SK-N-DZ (cell line): ENCODE measurements around the gene TMEM132D.

Experiments used
- DNase-seq: peaks from one replicate; pipeline ENCODE4 v3.0.0-alpha.2; 2015; ENCODE audit warnings: low spot score

TMEM132D gene

DNA sequence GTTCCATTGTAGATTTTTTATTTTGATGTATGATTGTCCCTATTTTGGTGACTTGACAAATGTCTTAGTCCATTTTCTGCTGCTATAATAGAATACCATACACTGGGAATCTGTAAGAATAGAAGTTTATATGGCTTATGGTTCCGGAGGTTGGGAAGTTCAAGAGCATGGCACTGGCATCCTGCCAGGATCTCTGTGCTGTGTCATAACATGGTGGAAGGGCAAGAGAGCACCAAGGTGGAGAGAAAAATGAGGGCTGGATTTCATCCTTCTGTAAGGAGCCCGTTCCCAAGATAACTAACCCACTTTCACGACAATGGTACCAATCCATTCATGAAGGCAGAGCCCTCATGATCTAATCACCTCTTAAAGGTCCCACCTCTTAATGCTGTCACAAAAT is 176.7 kb downstream of the TMEM132D start:
- DNase-seq: no peak

DNA sequence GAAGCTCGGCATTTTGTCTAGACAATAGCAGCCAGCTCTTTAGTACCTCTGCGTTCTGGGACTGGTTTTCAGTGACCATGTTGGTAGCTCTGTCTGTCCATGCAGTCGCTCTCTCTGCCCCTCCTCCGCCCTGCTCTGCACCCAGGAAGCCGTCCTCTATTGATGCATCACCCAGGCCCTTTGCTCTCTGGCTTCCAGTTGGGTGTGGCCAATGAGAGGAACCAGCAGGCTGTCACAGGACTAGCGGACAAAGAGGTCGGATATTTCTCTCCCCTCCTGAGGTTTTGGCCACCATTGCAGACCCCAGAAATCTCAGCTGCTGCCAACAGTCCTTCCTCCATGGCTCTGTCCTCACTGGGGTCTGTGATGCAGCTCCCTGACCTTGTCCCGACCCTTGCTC is 180.6 kb downstream of the TMEM132D start:
- no peak for DNase-seq

DNA sequence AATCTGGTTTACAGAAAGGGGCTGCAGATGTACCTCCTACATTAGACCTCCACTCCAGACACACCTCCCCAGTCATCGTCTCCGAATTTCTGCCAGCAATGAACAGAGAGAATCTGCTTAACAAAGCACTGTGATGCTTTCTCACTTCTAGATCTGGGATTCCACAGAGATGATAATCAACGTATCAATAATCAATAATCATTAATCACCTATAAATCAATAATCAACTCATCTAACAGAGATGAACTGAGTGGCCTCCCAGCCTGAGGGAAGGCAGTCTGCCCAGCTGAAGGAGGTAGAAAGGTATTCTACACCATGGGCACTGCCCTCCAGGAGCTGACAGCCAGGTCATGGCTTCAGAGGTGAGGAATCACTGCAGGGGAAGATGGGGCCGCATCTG is 183.2 kb downstream of the TMEM132D start:
- DNase-seq: no peak

DNA sequence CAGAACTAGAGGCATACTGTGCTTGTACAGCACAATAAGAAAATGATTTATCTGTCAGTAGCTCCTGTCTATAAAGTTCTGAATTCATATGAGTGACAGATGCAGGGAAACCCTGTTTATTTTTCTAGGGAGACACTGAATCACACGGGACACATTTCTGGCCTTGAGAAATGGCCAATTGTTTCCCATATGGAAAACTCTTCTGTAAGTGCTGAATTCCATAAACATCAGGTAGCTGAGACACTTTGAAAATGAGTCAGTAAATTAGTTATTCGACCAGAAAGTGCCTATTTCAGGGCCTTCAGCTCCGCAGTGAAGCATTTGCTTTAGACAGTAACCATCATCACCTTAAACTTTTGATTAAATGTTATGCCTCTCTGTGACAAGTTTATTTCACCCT is 184.4 kb downstream of the TMEM132D start:
- no peak for DNase-seq

DNA sequence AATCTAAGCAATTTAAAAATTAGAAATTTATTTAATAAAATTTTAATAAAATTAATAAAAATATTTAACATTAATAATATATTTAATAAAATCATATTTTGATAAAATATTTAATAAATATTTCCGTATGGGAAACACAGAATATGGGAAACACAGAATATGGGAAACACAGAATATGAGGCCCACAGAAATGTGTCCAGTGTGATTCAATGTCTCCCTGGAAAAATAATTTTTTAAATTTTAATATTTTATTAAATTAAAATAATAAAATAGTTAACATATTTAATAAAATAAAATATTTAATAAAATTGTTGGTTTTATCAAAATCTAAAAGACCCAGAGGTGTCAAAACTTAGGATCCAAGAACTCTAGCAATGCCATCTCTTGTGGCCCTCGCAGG is 186.4 kb downstream of the TMEM132D start:
- no peak for DNase-seq

DNA sequence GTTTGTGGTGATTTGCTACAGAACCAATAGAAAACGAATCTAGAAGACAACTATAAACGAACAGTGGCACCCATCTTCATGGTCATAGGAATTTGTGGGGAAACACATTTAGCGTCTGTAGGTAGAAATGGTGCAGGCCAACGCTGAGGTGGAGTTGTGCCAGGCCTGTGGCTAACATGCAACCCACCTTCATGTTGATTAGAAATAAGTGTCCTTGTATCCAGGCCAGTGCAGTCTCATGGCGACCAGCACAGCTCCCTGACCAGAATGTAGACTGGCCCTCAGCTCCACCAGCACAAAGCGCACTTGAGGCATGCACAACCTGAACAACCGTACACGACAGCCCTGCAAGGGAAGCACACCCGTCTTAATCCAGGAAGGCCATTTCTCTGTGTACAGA is 187.0 kb downstream of the TMEM132D start:
- DNase-seq: no peak

DNA sequence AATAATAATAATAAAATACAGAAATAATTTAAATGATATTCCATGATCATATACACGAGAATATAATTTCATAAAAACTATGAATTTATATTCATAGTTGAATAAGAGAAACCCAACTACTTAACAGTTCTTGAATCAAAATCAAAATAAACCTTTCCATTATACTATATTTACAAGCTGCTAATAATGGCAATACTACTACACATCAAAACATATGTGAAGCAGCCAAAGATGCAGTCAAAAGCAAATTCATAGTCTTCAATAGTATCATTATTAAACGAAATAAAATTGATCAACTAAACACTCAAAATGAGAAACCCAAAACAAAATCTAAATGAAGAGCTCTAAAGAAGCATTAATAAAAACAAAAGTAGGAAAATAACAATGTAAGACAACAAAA is 197.1 kb downstream of the TMEM132D start:
- no peak for DNase-seq

DNA sequence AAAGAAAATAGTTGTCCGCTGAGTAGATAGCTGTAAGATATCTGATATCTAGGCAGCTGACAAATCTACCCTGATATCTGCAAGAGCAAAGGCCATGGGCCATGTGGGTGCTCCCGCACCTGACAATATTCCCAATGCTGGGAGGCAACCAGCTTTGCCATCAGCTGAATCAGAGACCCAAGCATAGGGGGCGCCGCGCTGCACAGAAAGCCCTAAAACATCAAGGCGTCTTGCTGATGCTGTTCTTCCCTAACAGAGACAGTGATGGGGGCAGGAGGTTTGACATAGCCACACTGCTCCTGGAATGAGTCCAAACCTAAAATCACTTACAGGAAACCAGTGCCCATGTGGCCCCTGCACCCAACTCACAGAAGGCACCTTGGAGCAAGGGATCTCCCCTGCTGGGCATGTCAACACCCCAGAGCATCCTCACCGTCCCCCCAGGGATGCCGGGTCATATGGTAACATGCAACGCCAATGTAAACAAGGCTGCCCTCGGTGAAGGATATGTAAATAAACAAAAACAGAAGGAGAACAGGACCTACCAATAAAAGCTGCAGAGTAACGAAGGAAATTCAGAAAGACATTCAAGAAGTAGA is 199.5 kb downstream of the TMEM132D start:
- no peak for DNase-seq

DNA sequence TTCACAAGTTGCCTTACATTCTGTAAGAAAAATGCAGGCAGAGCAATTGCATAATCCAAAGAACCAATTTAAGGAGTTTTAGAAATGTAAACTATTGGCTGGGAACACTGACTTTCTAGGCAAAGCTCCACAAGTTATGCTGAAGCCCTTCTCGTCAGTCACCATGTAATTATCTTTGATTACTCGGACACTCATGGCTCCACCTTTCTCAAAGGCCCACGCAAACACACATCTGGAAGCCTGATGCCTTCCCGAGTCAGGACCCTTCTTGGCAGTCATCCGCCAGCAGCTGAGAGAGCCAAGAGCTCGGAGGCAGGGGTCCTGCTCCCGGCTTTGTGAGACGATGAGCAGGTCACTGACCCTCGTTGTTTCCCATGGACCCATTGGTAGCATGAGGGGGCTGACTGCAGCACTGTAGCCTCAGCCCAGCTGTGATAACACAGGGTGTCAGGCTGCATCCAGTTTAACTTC is 202.2 kb downstream of the TMEM132D start:
- no peak for DNase-seq

DNA sequence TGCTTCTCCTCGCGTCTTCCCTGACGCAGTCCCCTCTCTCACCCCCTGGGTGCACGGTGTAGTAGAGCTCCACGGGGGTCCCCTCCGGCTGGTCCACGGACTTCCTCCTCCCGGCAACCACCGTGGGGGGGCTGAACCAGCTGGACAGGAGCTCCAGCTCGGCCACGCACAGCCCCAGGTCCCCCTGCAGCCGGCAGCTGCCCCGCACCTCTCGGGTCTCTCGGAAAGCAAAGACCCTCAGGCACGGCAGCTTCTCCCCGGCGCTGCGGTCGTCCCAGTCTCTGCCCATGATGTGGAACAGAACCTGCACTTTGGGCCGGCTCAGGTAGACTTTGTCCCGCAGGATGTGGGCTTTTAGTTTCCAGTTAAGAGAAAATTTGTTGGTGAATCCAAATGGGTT is 203.8 kb downstream of the TMEM132D start:
- no peak for DNase-seq

DNA sequence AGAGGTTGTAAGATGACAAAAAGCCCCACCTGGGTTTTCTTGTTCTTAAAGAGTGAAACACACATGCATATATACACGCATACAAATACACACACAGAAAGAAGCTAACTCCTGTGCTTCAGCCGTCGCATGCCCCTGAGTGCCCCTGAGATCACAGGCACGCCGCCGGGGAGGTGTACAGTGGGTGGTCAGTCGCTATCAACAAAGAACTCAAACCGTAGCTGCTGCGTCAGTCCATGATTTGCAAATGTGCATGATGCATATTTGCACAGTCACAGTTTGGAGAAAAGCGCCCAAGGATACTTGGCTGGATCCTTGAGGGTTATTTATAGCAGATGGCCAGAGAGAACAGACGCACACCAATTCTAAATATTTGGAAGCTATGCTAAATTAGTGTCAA is 206.9 kb downstream of the TMEM132D start:
- no peak for DNase-seq

DNA sequence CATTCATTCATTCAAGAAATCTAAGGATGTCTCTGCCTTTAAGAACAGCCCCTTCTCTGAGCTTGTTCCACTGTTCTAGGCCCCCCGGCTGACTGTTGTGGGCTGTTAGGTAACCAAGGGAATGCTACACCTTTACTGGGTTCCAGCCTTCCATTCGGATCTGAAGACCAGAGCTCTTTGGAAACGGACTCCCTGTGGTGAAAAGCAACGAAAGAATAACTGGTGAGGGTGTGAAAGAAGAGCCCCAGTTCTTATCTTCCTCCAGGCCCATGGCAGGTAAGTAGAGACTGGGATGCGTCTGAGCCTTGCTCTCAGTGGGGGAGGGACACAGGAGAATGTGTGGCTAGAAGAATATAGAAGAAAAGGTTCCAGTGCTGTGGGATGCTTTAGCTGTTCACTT is 207.4 kb downstream of the TMEM132D start:
- no peak for DNase-seq

DNA sequence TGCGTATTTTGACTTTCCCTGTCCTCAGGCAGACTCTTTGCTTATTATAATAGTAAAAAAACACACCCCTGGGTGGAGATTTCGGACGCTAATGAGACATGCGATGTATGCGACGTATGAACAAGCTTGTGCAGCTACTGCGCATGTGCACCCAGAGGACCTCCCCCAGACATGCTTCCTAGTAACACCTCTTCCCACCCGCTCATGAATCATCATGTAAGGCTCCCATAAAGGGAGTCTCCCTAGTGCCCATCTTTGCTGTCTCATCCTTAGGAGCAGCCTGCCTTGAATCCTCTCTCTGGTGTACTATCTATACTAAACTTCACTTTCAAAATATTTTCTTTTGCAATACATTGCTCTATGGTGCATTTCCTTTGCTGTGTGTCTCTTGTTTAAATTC is 210.1 kb downstream of the TMEM132D start:
- DNase-seq: no peak

DNA sequence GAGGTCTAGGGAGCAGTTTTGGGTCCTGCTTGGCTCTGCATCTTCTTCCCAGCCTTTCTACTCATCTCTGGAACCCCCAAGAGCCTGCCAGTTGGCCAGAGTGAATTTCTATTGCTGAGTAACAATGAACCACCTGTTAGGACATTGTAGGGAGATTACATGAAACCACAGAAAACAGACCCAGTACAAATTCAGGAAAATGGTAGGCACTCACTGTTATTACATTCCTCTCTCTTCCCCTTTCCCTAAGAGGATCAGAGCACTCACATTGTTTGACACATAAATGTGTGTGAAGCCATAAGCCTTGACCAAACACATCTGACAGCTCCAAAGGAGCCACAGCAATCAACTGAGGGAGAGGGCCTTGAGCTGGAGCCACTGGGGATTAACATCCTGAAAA is 216.1 kb downstream of the TMEM132D start:
- DNase-seq: no peak

DNA sequence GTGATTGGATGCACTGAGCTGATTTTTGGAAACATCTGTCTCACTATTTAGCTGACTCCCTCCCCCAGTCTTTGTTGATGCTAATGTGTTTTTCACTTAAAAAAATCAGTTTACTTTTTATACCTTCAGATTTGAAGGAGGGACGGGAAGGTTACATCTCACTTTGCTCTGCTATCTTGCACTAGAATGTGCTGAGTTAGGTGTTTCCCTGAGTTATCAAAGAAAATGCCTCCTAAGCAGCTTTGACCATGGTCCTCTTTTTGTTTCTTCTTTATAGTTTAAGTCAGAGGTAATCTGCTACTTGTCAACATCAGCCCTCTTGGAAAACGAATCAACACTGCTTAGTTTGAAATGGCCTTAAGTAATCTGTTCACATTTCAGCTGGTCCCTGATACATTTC is 222.0 kb downstream of the TMEM132D start:
- no peak for DNase-seq

DNA sequence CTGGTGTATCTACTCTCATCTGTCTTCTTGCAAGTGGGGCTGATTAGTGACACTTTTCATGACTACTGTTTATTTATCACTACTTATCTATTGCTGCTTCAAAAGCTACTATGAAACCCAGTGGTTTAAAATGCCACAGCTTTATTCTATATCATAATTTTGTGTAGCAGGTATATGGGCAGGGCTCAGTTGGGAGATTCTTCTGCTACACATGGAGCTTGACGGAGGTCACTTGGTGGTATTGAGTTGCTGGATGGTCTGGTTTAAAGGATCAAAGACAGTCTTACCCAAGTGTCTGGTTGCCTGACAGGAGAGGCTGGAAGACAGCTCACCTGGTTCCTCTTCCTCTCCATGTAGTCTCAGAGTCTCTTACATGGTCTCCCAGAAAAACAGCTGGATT is 222.7 kb downstream of the TMEM132D start:
- no peak for DNase-seq

DNA sequence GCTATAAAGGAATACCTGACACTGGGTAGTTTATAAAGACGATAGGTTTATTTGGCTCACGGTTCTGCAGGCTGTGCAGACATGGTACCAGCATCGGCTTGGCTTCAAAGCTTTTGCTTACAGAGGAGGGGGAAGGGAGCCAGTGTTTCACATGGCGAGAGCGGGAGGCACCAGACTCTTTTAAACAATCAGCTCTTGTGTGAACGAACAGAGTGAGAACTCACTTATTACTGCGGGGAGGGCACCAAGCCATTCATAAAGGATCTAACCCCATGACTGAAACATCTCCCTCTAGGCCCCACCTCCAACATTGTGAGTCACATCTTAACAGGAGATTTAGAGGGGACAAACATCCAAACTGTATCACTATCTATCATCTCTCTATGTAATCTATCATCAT is 227.4 kb downstream of the TMEM132D start:
- DNase-seq: no peak

DNA sequence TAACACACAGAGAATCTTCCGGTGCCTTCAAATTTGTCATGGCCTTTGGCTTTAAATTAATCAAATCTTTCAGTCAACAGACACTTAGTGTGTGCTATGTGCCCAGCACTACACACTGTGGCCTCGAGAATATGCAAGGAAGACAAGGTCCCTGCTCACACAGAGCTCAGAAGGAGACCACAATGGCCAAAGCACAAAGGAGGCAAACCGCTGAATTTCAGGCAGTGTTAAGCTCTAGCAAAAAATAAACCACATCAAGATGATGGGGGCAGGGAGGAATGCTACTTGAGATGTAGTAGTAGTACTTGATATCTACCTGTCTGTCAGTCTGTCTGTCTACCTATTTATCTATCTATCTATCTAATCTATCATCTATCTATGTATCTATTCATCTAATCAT is 227.9 kb downstream of the TMEM132D start:
- DNase-seq: no peak

DNA sequence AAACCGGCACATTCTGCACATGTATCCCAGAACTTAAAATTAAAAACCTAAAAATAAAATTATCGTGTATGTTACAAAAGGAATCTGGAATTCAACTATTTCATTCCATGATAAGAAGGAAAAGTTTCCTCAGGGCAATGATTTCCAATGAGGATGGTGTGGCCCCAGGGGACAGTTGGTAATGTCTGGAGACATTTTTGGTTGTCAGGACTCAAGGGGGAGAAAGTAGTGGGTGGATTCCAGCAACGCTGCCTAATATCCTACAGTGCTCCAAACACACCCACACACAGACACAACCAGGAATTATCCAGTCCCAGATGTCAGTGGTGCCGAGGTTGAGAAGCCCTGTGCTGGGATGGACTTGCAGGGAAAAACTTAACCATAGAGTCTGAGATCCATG is 228.3 kb downstream of the TMEM132D start:
- DNase-seq: no peak

DNA sequence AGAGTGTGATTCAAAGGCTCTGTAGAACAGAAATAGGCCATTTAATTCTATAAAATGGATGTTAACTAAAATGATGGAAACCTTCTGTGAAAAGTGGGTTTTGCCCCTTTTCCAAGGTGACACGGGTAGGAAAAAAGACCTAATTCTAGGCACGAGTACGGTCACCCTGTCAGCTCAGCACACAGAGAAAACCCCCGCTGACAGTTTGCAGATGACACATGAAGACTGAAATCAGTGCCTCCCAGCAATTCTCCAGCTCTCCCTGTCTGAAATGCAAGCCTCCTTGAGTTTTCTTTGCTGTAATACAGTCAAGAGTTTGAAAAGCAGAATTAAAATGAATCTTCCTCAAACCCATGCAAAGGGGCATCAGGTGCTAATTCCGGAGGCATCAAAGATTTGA is 230.0 kb downstream of the TMEM132D start:
- DNase-seq: peak; percentile 35

DNA sequence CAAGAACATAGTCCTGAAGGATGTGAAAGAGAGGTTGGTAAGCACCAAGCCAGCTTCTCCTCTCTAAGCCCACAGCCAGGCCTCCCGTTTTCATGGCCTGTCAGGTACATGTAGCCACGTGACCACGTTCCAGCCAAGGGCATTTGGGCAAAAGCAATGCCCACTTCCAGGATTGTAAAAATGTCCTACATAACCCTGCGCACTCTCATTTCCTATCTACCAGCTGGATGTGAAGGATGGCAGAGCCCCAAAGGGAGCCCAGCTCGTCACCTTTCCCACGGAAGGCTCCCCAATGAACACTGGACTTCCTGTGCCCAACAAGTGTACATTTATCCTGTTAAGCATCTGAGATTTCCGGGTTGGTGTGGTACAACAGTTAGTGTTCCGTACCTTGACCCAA is 231.7 kb downstream of the TMEM132D start:
- no peak for DNase-seq

DNA sequence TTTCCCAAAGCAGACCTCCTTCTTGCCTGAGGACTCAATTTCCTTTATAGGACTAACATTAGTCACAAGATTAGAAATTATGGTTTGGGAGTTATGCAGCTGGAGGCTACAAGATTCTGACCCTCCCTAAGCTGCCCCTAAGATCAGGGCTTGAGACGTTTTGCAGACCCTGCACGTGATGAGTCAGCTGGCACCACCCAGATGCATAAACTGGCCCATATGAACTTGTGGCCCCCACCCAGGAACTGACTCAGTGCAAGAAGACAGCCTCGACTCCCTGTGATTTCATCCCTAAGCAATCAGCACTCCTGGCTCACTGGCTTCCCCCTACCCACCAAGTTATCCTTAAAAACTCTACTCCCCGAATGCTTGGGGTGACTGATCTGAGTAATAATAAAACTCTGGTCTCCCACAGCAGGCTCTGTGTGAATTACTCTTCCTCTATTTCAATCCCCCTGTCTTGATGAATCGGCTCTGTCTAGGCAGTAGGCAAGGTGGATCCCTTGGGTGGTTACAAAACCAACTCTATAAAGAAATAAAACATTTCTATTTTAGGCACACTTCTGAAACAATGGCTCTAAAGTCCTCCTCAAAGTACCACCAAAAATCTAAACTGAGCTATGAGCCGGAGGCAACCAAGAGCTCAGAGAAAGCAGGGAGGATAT is 233.4 kb downstream of the TMEM132D start:
- DNase-seq: no peak

DNA sequence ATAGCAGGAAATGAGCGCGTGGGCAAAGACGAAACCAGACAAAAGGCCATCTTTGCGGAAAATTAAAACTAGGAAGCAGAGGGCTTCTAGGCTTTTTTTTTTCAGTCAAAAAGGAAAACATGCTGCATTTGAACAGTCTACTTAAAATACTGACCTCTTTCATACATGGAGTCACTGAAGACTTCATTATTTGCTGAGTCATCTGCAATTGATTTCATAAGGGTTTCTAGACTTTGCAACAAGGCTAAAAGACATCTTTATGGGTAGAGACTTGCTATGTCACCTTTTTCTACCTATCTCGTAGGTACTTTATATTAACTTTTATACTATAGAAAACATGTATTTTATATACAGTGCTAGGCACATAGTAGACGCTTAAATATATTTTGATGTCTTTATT is 238.4 kb downstream of the TMEM132D start:
- no peak for DNase-seq

DNA sequence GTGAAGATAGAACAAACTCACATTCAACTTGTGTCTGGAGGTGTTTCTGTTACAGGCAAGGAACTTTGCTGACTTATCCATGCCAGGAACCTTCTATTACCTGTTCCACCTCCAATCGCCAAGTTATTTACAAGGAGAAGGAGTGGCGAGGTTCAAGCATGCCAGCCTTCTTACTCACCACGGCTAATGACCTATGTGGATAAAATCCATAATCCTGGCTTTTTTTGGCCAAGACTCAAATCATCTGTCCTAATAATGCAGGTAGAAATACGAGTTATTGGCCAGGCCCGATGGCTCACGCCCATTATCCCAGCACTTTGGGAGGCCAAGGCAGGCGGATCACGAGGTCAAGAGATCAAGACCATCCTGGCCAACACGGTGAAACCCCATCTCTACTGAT is 241.6 kb downstream of the TMEM132D start:
- no peak for DNase-seq
